PFSK-1 (cell line): ENCODE results near the gene TSHB.

ENCODE experiments used
- POLR2AphosphoS5 ChIP-seq: IDR thresholded peaks from 2 replicates; pipeline ENCODE4 v1.6.1; 2012; ENCODE audit warnings: low read depth, mild to moderate bottlenecking, control low read depth, low read length, moderate library complexity
- TAF1 ChIP-seq: IDR thresholded peaks from 2 replicates; pipeline ENCODE4 v1.6.1; 2012; ENCODE audit warnings: low read length, control low read depth, borderline replicate concordance; ENCODE audit not compliant: insufficient read depth

- no peak for TF ChIP-seq POLR2AphosphoS5
- TF ChIP-seq TAF1: no peak
Observed at GRCh38 chr1:115031595-115031994, 2.0 kb downstream of the TSHB start.
